ENCODE data around the gene CCL25. TPM values are rescaled to one million over a fixed set of nuclear protein-coding genes. Genes with fewer than 3 reads are reported as not detected.

Gene CCL25
- total and polyA plus RNA-seq, 4 donors: 0.50 to 0.73 TPM; not detected in 2

DNA sequence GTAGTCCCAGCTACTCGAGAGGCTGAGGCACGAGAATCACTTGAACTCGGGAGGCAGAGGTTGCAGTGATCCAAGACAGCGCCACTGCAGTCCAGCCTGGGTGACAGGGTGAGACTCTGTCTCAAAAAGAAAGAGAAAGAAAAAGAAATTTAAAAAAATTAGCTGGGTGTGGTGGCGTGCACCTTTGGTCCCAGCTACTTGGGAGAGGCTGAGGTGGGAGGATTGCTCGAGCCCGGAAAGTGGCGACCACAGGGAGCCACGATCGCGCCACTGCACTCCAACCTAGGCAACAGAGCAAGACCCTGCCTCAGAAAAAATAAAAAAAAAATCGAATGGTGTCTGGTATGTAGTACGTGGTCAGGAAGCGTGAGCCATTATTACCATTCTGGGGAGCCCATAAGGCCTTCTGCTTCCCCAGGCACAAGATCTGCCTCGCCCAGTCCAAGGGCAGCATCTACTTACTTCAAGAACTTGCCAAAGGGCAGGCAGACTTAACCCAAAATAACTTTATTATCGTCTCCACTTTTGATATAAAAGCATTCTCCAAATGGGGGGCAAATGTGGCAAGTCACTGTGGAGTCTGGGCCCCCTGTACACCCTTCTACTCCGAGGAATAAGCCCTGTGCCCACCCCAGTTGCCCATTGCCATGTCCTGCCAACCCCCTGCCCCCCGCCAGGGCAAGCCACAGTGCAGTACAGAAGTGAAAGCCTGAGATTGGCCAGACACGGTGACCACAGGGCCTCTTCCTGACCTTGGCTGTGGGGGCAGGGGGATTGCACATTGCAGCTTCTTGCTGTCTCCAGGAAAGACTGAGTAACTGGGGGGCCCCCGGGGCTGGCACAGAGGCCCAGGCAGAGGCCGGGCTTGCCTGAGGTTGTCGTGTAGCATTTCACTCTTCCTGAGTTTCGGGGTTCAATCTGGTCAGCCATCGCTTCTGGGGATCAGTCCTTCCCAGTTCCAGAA, 12.6 kb downstream of the CCL25 start:
- Histone ChIP-seq H3K27me3 (ENCODE audit: control insufficient read depth, insufficient read depth, low read length) (no peaks in the 10 kb centered on the region), H3K27ac (ENCODE audit: low read depth, low read length) (no peak overlapping the region), H3K9me3 (ENCODE audit: control insufficient read depth, insufficient read depth, low read length) (peaks cover 6% of the 10 kb centered on the region), H3K4me3 (ENCODE audit: low read depth, low read length) (no peak overlapping the region), H3K36me3 (ENCODE audit: control insufficient read depth, insufficient read depth, low read length) (peaks cover 9% of the 10 kb centered on the region), H3K4me1 (ENCODE audit: control insufficient read depth, insufficient read depth, low read length) (peaks cover 9% of the 10 kb centered on the region)
- 94% methylated on average over 23 of the region's 24 CpGs for WGBS (ENCODE audit: insufficient coverage)
- no peak for DNase-seq (ENCODE audit: low read depth in 4 of 6, low spot score in 6 of 6)

- no peaks in the 10 kb centered on the region for H3K27me3 ChIP-seq (ENCODE audit: control insufficient read depth, insufficient read depth, low read length)
- peaks cover 9% of the 10 kb centered on the region for H3K36me3 ChIP-seq (ENCODE audit: control insufficient read depth, insufficient read depth, low read length)
- no peak for DNase-seq (ENCODE audit: low read depth in 4 of 6, low spot score in 6 of 6)
- H3K4me1 ChIP-seq (ENCODE audit: control insufficient read depth, insufficient read depth, low read length): peaks cover 9% of the 10 kb centered on the region
- no peak overlapping the region for H3K27ac ChIP-seq (ENCODE audit: low read depth, low read length)
- 94% methylated on average over 20 of the region's 20 CpGs for WGBS (ENCODE audit: insufficient coverage)
- no peak overlapping the region for H3K4me3 ChIP-seq (ENCODE audit: low read depth, low read length)
- H3K9me3 ChIP-seq (ENCODE audit: control insufficient read depth, insufficient read depth, low read length): peaks cover 9% of the 10 kb centered on the region
Observed at GRCh38 chr19:8065875-8066261, 13.3 kb downstream of the CCL25 start.

DNA sequence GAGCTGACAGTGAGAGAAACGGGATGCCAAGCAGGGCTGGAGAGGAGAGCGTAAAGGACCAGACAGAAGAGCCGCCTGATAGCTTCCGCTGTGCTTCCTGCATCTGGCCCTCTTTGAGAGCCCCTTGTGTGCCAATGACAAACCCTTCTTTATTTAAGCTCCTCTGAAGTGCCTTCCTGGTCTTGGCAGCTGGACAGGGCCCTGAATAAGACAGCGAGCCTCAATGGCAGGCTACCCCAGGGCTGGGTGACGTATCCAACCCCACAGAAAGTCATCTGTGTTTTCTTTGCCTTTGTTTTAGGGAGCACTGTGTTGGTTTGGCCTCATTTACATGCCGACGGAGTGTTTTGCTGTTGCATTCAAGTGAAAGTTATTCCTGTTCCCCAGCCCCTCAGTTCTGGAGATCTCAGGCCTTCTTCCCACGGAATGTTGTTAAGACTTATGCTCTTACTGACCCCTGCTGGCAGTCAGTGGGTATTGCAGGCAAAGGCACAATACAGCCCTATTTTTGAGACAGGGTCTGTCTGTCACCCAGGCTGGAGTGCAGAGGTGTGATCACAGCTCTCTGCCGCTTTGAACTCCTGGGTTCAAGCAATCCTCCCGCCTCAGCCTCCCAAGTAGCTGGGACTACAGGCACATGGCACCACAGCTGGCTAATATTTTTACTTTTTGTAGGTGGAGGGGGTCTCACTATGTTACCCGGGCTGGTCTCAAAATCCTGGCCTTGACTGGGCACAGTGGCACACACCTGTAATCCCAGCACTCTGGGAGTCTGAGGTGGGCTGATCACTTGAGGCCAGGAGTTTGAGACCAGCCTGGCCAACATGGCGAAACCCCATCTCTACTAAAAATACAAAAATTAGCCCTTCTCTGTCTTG, 16.8 kb downstream of the CCL25 start:
- Histone ChIP-seq H3K27me3 (ENCODE audit: control insufficient read depth, insufficient read depth, low read length) (no peaks in the 10 kb centered on the region), H3K36me3 (ENCODE audit: control insufficient read depth, insufficient read depth, low read length) (peaks cover 40% of the 10 kb centered on the region), H3K4me3 (ENCODE audit: low read depth, low read length) (no peak overlapping the region), H3K9me3 (ENCODE audit: control insufficient read depth, insufficient read depth, low read length) (peaks cover 13% of the 10 kb centered on the region), H3K27ac (ENCODE audit: low read depth, low read length) (peak overlapping the region; percentile 40), H3K4me1 (ENCODE audit: control insufficient read depth, insufficient read depth, low read length) (peaks cover 9% of the 10 kb centered on the region)
- peak; percentile 29 to 88 (median 56) for DNase-seq (ENCODE audit: low read depth in 4 of 6, low spot score in 6 of 6)
- WGBS (ENCODE audit: insufficient coverage): 42% methylated on average over 11 of the region's 13 CpGs

GRCh38 chr19:8071912-8072311, 19.4 kb downstream of the CCL25 start:
- DNase-seq (ENCODE audit: low read depth in 4 of 6, low spot score in 6 of 6): no peak
- Histone ChIP-seq H3K4me1 (ENCODE audit: control insufficient read depth, insufficient read depth, low read length) (peaks cover 9% of the 10 kb centered on the region), H3K36me3 (ENCODE audit: control insufficient read depth, insufficient read depth, low read length) (peaks cover 48% of the 10 kb centered on the region), H3K9me3 (ENCODE audit: control insufficient read depth, insufficient read depth, low read length) (peaks cover 13% of the 10 kb centered on the region), H3K4me3 (ENCODE audit: low read depth, low read length) (no peak overlapping the region), H3K27me3 (ENCODE audit: control insufficient read depth, insufficient read depth, low read length) (no peaks in the 10 kb centered on the region), H3K27ac (ENCODE audit: low read depth, low read length) (no peak overlapping the region)
- 90% methylated on average over 15 of the region's 15 CpGs for WGBS (ENCODE audit: insufficient coverage)

DNA sequence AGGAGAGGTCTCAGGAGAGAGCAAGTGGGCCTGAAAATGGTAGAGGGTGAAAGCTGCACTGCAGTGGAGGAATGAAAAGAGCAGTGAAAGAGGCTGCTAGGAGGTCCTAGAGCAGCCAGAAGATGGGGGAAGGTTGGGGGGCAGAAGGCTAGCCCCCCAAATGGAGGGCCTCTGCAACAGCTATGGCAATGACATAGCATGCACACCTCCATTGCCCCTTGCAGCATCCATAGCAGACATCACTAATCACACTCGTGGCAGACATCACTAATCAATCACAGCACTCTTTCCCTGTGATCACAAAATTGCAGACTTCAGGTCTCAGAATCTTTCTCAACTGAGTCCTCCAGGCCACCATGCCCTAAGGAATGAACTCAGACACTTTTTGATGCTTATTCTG, 21.9 kb downstream of the CCL25 start:
- H3K4me3 ChIP-seq (ENCODE audit: low read depth, low read length): no peak overlapping the region
- 87% methylated on average over 1 of the region's 1 CpG for WGBS (ENCODE audit: insufficient coverage)
- no peaks in the 10 kb centered on the region for H3K27me3 ChIP-seq (ENCODE audit: control insufficient read depth, insufficient read depth, low read length)
- H3K27ac ChIP-seq (ENCODE audit: low read depth, low read length): no peak overlapping the region
- peaks cover 50% of the 10 kb centered on the region for H3K36me3 ChIP-seq (ENCODE audit: control insufficient read depth, insufficient read depth, low read length)
- no peak for DNase-seq (ENCODE audit: low read depth in 4 of 6, low spot score in 6 of 6)
- H3K9me3 ChIP-seq (ENCODE audit: control insufficient read depth, insufficient read depth, low read length): peaks cover 10% of the 10 kb centered on the region
- H3K4me1 ChIP-seq (ENCODE audit: control insufficient read depth, insufficient read depth, low read length): no peaks in the 10 kb centered on the region

GRCh38 chr19:8075158-8076074, 22.9 kb downstream of the CCL25 start:
- Histone ChIP-seq H3K4me3 (ENCODE audit: low read depth, low read length) (no peak overlapping the region), H3K9me3 (ENCODE audit: control insufficient read depth, insufficient read depth, low read length) (peaks cover 6% of the 10 kb centered on the region), H3K27me3 (ENCODE audit: control insufficient read depth, insufficient read depth, low read length) (no peaks in the 10 kb centered on the region), H3K4me1 (ENCODE audit: control insufficient read depth, insufficient read depth, low read length) (no peaks in the 10 kb centered on the region), H3K27ac (ENCODE audit: low read depth, low read length) (no peak overlapping the region), H3K36me3 (ENCODE audit: control insufficient read depth, insufficient read depth, low read length) (peaks cover 55% of the 10 kb centered on the region)
- no peak for DNase-seq (ENCODE audit: low read depth in 4 of 6, low spot score in 6 of 6)
- WGBS (ENCODE audit: insufficient coverage): 70% methylated on average over 6 of the region's 13 CpGs

- H3K4me1 ChIP-seq (ENCODE audit: control insufficient read depth, insufficient read depth, low read length): no peaks in the 10 kb centered on the region
Observed at GRCh38 chr19:8079988-8080387, 27.4 kb downstream of the CCL25 start.

DNA sequence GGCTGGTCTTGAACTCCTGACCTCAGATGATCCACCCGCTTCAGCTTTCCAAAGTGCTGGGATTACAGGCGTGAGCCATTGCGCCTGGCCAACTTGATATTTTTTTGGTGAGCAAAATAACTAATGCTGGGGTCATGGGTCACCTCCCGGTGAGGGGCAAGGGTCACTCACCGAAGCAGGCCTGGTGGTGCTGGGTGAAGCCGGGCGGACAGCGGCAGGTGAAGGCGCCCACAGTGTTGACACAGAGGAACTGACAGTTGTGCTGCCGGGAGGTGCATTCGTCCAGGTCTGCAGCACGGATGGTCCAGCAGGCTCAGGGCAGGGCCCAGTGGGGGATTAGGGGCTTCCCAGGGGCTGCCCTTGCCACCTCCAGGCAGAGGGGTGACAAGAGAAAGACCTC, 28.3 kb downstream of the CCL25 start:
- Histone ChIP-seq H3K9me3 (ENCODE audit: control insufficient read depth, insufficient read depth, low read length) (no peaks in the 10 kb centered on the region), H3K36me3 (ENCODE audit: control insufficient read depth, insufficient read depth, low read length) (peaks cover 47% of the 10 kb centered on the region), H3K27me3 (ENCODE audit: control insufficient read depth, insufficient read depth, low read length) (no peaks in the 10 kb centered on the region), H3K4me3 (ENCODE audit: low read depth, low read length) (no peak overlapping the region), H3K27ac (ENCODE audit: low read depth, low read length) (no peak overlapping the region), H3K4me1 (ENCODE audit: control insufficient read depth, insufficient read depth, low read length) (no peaks in the 10 kb centered on the region)
- 94% methylated on average over 12 of the region's 12 CpGs for WGBS (ENCODE audit: insufficient coverage)
- no peak for DNase-seq (ENCODE audit: low read depth in 4 of 6, low spot score in 6 of 6)

More at GRCh38 chr19:8079988-8080387, 27.4 kb downstream of the CCL25 start:
- H3K9me3 ChIP-seq (ENCODE audit: control insufficient read depth, insufficient read depth, low read length): no peaks in the 10 kb centered on the region
- no peaks in the 10 kb centered on the region for H3K27me3 ChIP-seq (ENCODE audit: control insufficient read depth, insufficient read depth, low read length)
- H3K27ac ChIP-seq (ENCODE audit: low read depth, low read length): no peak overlapping the region
- peaks cover 44% of the 10 kb centered on the region for H3K36me3 ChIP-seq (ENCODE audit: control insufficient read depth, insufficient read depth, low read length)
- no peak for DNase-seq (ENCODE audit: low read depth in 4 of 6, low spot score in 6 of 6)
- no peak overlapping the region for H3K4me3 ChIP-seq (ENCODE audit: low read depth, low read length)
- WGBS (ENCODE audit: insufficient coverage): 91% methylated on average over 5 of the region's 6 CpGs
